ENCODE data around the gene ABLIM2. TPM values are rescaled to one million over a fixed set of nuclear protein-coding genes. Genes with fewer than 3 reads are reported as not detected.

The ABLIM2 gene
- total RNA-seq, 4 donors from 2014 or later: 9.2 to 24.0 (median 12.3) TPM

- Histone ChIP-seq H3K36me3 (no peaks in the 10 kb centered on the region), H3K27ac (no peak overlapping the region), H3K27me3 (no peaks in the 10 kb centered on the region), H3K4me1 (no peaks in the 10 kb centered on the region), H3K4me3 (replicated peaks in 1 of 3) (no peak overlapping the region), H3K9me3 (no peaks in the 10 kb centered on the region)
- intact Hi-C loops (cut with DNase I): no loop called here
- WGBS, 2 donors: 90 to 91% methylated on average over 3 to 6 of the region's 8 CpGs
- no peak for DNase-seq
- TF ChIP-seq POLR2A (IDR thresholded peaks at IDR 0.05): no peak
- TF ChIP-seq CTCF (IDR thresholded peaks at IDR 0.05): no peak
Observed at GRCh38 chr4:7998447-7998846, 160.2 kb downstream of the ABLIM2 start.

GRCh38 chr4:7995866-7996265 is 162.7 kb downstream of the ABLIM2 start:
- no peak for DNase-seq
- Histone ChIP-seq H3K4me3 (replicated peaks in 1 of 3) (no peak overlapping the region), H3K27me3 (no peaks in the 10 kb centered on the region), H3K27ac (no peak overlapping the region), H3K36me3 (no peaks in the 10 kb centered on the region), H3K4me1 (no peaks in the 10 kb centered on the region), H3K9me3 (no peaks in the 10 kb centered on the region)
- WGBS, 2 donors: 73 to 100% methylated on average over 1 to 4 of the region's 6 CpGs
- TF ChIP-seq CTCF (IDR thresholded peaks at IDR 0.05): no peak
- no peak for TF ChIP-seq POLR2A (IDR thresholded peaks at IDR 0.05)
- intact Hi-C loops (cut with DNase I): no loop called here

- TF ChIP-seq POLR2A (IDR thresholded peaks at IDR 0.05) (no peak), CTCF (IDR thresholded peaks at IDR 0.05) (no peak)
- WGBS, 2 donors: 82 to 91% methylated on average over 5 of the region's 7 CpGs
- intact Hi-C loops (cut with DNase I): no loop called here
Observed at GRCh38 chr4:7995135-7995534, 163.5 kb downstream of the ABLIM2 start.

GRCh38 chr4:7993671-7994070 is 164.9 kb downstream of the ABLIM2 start:
- no peak overlapping the region for H3K4me3 ChIP-seq (replicated peaks in 1 of 3)
- H3K27me3 ChIP-seq: no peaks in the 10 kb centered on the region
- 84 to 98% methylated on average over 6 of the region's 6 CpGs for WGBS, 2 donors
- H3K36me3 ChIP-seq: no peaks in the 10 kb centered on the region
- H3K27ac ChIP-seq: no peak overlapping the region
- TF ChIP-seq CTCF (IDR thresholded peaks at IDR 0.05): no peak
- TF ChIP-seq POLR2A (IDR thresholded peaks at IDR 0.05): no peak
- intact Hi-C loops (cut with DNase I): no loop called here
- H3K4me1 ChIP-seq: no peaks in the 10 kb centered on the region
- DNase-seq: no peak
- H3K9me3 ChIP-seq: no peaks in the 10 kb centered on the region

More at GRCh38 chr4:7995135-7995534, 163.5 kb downstream of the ABLIM2 start:
- H3K36me3 ChIP-seq: no peaks in the 10 kb centered on the region
- no peaks in the 10 kb centered on the region for H3K9me3 ChIP-seq
- no peak for DNase-seq
- no peaks in the 10 kb centered on the region for H3K27me3 ChIP-seq
- no peaks in the 10 kb centered on the region for H3K4me1 ChIP-seq
- no peak overlapping the region for H3K27ac ChIP-seq
- H3K4me3 ChIP-seq (replicated peaks in 1 of 3): no peak overlapping the region

- Histone ChIP-seq H3K9me3 (no peaks in the 10 kb centered on the region), H3K36me3 (no peaks in the 10 kb centered on the region), H3K27ac (no peak overlapping the region), H3K27me3 (no peaks in the 10 kb centered on the region), H3K4me1 (no peaks in the 10 kb centered on the region), H3K4me3 (replicated peaks in 1 of 3) (no peak overlapping the region)
- DNase-seq: no peak
- 89 to 94% methylated on average over 5 to 10 of the region's 11 CpGs for WGBS, 2 donors
- TF ChIP-seq CTCF (IDR thresholded peaks at IDR 0.05) (no peak), POLR2A (IDR thresholded peaks at IDR 0.05) (no peak)
- intact Hi-C loops (cut with DNase I): no loop called here
Observed at GRCh38 chr4:7992846-7993245, 165.8 kb downstream of the ABLIM2 start.
